Testis (tissue), 3 donors: ENCODE results near the gene CYYR1. TPM values are rescaled to one million over a fixed set of nuclear protein-coding genes. Genes with fewer than 3 reads are reported as not detected.

Experiments
- DNase-seq: peaks from one replicate; pipeline ENCODE4 v3.0.0-alpha.2; 2019
- H3K27ac ChIP-seq, 2 donors: fragments of 200-600 bp; sonication (generic); one replicate each; pipeline ENCODE4 v1.5.1; 2019
- H3K27me3 ChIP-seq: fragments of 200-600 bp; sonication (generic); one replicate; pipeline ENCODE4 v1.5.1; 2019
- H3K36me3 ChIP-seq: fragments of 200-600 bp; sonication (generic); one replicate; pipeline ENCODE4 v1.5.1; 2017; ENCODE audit warnings: low read depth; ENCODE audit errors: missing control alignments
- H3K4me1 ChIP-seq: fragments of 200-600 bp; sonication (generic); one replicate; pipeline ENCODE4 v1.5.1; 2019
- H3K4me3 ChIP-seq, 2 donors: fragments of 200-600 bp; sonication (generic); one replicate each; pipeline ENCODE4 v1.5.1; 2017 to 2019
- H3K9me3 ChIP-seq: fragments of 200-600 bp; sonication (generic); one replicate; pipeline ENCODE4 v1.5.1; 2017
- POLR2A ChIP-seq: fragments of 450-650 bp; IDR thresholded peaks from one replicate; pipeline ENCODE4 v1.6.1; 2017; ENCODE audit warnings: antibody characterized with exemption, mild to moderate bottlenecking, moderate library complexity
- WGBS, 2 donors: methylation state at CpG; one replicate each; pipeline ENCODE4 v1.1.5; 2018; 5-methylcytosine and 5-hydroxymethylcytosine counted together
- intact Hi-C: fragments of 100-400 bp; cut with DNase I; formaldehyde crosslinking; loops from one replicate; pipeline ENCODE4 v1.15.1; 2023; ENCODE audit warnings: low total_unique reads
- polyA plus RNA-seq: library from polyadenylated mRNA; stranded (reverse); fragments of 350-450 nt; fragmentation: Illumina TruSeq; extraction: RNeasy Lipid Tissue Mini Kit (QIAGEN cat#74804); gene quantifications from one replicate; pipeline ENCODE4 v1.2.3, GENCODE V29; 2014; ENCODE audit warnings: low read depth, low replicate concordance; ENCODE audit not compliant: insufficient read depth
- total RNA-seq, 2 donors: library from RNA; depleted of rRNA; stranded (reverse); fragments of >200 nt; gene quantifications; one replicate each; pipeline ENCODE4 v1.2.3, GENCODE V29; 2016
- TF ChIP-seq, protein P1 (sequence below), 3 experiments: fragments of 450-650 bp in 2 of 3; fragments of 200-600 bp in 1 of 3; sonication (generic) in 1 of 3; IDR thresholded peaks; one replicate each; pipeline ENCODE4 v1.5.1; 2016 to 2019; ENCODE audit warnings: antibody characterized with exemption in 3 of 3, mild to moderate bottlenecking in 2 of 3, moderate library complexity in 1 of 3

CYYR1 gene
- total and polyA plus RNA-seq, 3 donors from 2014 or later: 4.4 to 6.1 (median 4.6) TPM

GRCh38 chr21:26515257-26515656 is 57.8 kb downstream of the CYYR1 start:
- Histone ChIP-seq H3K4me1 (no peaks in the 10 kb centered on the region), H3K27ac (no peak overlapping the region), H3K4me3 (no peak overlapping the region), H3K36me3 (no peaks in the 10 kb centered on the region), H3K9me3 (no peaks in the 10 kb centered on the region), H3K27me3 (no peaks in the 10 kb centered on the region)
- no peak for DNase-seq
- intact Hi-C loops: no loop called here
- WGBS, 2 donors: 82 to 84% methylated on average over 3 of the region's 3 CpGs
- TF ChIP-seq POLR2A: no peak
- TF ChIP-seq, protein P1, sequence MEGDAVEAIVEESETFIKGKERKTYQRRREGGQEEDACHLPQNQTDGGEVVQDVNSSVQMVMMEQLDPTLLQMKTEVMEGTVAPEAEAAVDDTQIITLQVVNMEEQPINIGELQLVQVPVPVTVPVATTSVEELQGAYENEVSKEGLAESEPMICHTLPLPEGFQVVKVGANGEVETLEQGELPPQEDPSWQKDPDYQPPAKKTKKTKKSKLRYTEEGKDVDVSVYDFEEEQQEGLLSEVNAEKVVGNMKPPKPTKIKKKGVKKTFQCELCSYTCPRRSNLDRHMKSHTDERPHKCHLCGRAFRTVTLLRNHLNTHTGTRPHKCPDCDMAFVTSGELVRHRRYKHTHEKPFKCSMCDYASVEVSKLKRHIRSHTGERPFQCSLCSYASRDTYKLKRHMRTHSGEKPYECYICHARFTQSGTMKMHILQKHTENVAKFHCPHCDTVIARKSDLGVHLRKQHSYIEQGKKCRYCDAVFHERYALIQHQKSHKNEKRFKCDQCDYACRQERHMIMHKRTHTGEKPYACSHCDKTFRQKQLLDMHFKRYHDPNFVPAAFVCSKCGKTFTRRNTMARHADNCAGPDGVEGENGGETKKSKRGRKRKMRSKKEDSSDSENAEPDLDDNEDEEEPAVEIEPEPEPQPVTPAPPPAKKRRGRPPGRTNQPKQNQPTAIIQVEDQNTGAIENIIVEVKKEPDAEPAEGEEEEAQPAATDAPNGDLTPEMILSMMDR (IDR thresholded peaks at IDR 0.05): no peak

DNA sequence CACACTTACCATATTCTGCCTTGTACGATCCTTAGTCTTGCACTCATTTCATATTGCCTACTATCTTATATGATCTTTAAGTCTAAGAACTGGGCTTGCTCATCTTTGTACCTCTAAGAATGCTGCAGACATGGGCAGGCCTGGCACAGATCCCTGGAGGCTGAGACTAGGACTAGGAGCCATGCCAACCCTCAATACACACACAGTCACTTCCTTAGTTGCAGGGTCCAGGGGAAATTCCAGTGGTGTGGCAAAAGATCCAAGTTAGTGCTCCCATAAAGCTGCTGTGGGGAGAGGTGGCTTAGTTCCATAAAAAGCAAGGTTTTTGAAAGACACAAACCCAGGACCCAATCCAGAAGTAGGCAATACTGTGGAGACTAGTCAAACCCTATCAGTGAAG is 59.9 kb downstream of the CYYR1 start:
- Histone ChIP-seq H3K27ac (no peak overlapping the region), H3K27me3 (no peaks in the 10 kb centered on the region), H3K9me3 (no peaks in the 10 kb centered on the region), H3K4me1 (no peaks in the 10 kb centered on the region), H3K36me3 (no peaks in the 10 kb centered on the region), H3K4me3 (no peak overlapping the region)
- 91 to 92% methylated on average over 1 of the region's 1 CpG for WGBS, 2 donors
- no peak for TF ChIP-seq POLR2A
- TF ChIP-seq, protein P1 (IDR thresholded peaks at IDR 0.05): no peak
- intact Hi-C loops: no loop called here
- DNase-seq: no peak

DNA sequence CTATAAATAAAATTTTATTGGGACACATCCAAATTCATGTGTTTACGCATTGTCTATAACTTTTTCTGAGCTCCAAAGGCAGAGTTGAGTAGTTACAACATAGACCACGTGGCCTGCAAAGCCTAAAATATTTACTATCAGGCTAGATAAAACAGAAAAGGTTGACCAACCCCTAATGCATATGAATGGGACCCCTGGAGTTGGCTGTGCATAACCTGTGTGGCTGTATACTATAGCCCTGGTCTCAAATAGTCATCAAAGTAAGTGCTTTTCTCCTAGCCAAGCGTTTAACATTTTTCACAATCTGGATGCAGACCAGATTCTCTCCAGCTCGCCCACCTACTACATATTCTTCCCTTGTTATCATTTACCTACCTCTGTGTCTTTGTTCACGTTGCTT is 60.4 kb downstream of the CYYR1 start:
- H3K4me3 ChIP-seq: no peak overlapping the region
- H3K9me3 ChIP-seq: no peaks in the 10 kb centered on the region
- intact Hi-C loops: no loop called here
- no peaks in the 10 kb centered on the region for H3K4me1 ChIP-seq
- H3K27me3 ChIP-seq: no peaks in the 10 kb centered on the region
- no peak overlapping the region for H3K27ac ChIP-seq
- H3K36me3 ChIP-seq: no peaks in the 10 kb centered on the region
- WGBS, 2 donors: 76 to 77% methylated on average over 5 of the region's 5 CpGs
- DNase-seq: no peak
- no peak for TF ChIP-seq POLR2A
- TF ChIP-seq, protein P1 (IDR thresholded peaks at IDR 0.05): no peak

GRCh38 chr21:26508903-26509302 is 64.2 kb downstream of the CYYR1 start:
- H3K27ac ChIP-seq: no peak overlapping the region
- TF ChIP-seq, protein P1 (IDR thresholded peaks at IDR 0.05): no peak
- TF ChIP-seq POLR2A: no peak
- H3K4me1 ChIP-seq: no peaks in the 10 kb centered on the region
- no peak for DNase-seq
- intact Hi-C loops: no loop called here
- H3K9me3 ChIP-seq: no peaks in the 10 kb centered on the region
- H3K4me3 ChIP-seq: no peak overlapping the region
- no peaks in the 10 kb centered on the region for H3K36me3 ChIP-seq
- 80 to 89% methylated on average over 2 of the region's 2 CpGs for WGBS, 2 donors
- no peaks in the 10 kb centered on the region for H3K27me3 ChIP-seq

DNA sequence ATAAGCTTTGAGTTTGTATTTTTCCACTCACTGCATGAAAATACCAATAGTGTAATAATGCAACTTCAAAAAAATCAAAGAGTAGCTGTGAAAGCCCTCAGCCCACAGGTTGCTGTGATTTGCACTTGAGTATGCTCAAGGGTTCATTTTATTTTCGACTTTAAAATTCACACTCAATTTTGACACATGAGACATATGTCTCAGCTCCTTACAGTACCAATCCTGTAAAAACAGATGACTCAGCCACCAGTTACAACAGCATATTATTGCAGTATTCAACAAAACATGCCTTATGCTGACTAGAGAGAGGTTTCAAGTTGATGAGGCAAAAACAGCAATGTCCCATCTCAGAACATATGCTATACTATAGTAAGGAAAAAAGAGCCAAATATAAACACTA is 66.1 kb downstream of the CYYR1 start:
- no peak for TF ChIP-seq POLR2A
- TF ChIP-seq, protein P1 (IDR thresholded peaks at IDR 0.05): no peak
- H3K4me3 ChIP-seq: no peak overlapping the region
- H3K9me3 ChIP-seq: no peaks in the 10 kb centered on the region
- no peaks in the 10 kb centered on the region for H3K4me1 ChIP-seq
- DNase-seq: no peak
- H3K27me3 ChIP-seq: no peaks in the 10 kb centered on the region
- H3K36me3 ChIP-seq: no peaks in the 10 kb centered on the region
- H3K27ac ChIP-seq: no peak overlapping the region
- 69 to 91% methylated on average over 1 of the region's 1 CpG for WGBS, 2 donors
- intact Hi-C loops: no loop called here
